ENCODE data around the gene ATXN2.
A peak's percentile ranks its signal among the peaks of the same experiment; 100 is the strongest.

ATXN2 gene

DNA sequence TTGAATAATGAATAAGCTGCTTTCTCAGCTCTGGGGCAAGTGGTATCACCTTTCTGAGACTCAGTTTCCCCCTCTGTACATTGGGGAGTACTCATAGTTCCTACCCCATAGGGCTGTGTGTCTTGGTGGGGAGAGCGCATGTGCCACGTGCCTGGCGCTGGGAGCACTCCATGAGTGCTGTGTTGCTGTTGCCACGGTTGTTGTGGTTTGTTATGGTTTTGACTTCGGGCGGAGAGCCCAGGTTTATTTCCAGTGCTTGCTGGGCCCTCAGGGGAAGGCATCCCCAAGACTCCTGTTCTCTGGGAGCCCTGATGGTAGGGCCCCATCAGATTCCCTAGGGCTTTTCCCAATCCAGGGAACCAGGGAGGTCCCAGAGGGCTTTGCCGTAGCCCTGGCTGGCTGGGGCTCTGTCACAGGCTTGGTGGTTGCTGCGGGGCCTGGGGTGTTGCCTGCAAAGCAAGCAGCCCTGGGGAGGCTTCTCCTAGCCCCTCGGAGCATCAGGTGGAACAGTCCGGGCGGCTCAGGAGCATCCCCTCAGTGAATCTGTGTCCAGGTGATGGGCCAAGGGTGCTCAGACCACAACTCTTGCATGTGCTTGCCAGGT lies 174.8 kb downstream of the ATXN2 start:
- no peak overlapping the region for H3K4me3 ChIP-seq (ENCODE audit: low read depth, low read length)
- TF ChIP-seq, protein P1, sequence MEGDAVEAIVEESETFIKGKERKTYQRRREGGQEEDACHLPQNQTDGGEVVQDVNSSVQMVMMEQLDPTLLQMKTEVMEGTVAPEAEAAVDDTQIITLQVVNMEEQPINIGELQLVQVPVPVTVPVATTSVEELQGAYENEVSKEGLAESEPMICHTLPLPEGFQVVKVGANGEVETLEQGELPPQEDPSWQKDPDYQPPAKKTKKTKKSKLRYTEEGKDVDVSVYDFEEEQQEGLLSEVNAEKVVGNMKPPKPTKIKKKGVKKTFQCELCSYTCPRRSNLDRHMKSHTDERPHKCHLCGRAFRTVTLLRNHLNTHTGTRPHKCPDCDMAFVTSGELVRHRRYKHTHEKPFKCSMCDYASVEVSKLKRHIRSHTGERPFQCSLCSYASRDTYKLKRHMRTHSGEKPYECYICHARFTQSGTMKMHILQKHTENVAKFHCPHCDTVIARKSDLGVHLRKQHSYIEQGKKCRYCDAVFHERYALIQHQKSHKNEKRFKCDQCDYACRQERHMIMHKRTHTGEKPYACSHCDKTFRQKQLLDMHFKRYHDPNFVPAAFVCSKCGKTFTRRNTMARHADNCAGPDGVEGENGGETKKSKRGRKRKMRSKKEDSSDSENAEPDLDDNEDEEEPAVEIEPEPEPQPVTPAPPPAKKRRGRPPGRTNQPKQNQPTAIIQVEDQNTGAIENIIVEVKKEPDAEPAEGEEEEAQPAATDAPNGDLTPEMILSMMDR (IDR thresholded peaks at IDR 0.05; ENCODE audit: low read depth, low read length, missing control alignments) = no peak
- in situ Hi-C loops (cut with HindIII; ENCODE audit: low sequenced_read_pairs) = no loop called here
- DNase-seq (ENCODE audit: low read depth) = peak; percentile 63

DNA sequence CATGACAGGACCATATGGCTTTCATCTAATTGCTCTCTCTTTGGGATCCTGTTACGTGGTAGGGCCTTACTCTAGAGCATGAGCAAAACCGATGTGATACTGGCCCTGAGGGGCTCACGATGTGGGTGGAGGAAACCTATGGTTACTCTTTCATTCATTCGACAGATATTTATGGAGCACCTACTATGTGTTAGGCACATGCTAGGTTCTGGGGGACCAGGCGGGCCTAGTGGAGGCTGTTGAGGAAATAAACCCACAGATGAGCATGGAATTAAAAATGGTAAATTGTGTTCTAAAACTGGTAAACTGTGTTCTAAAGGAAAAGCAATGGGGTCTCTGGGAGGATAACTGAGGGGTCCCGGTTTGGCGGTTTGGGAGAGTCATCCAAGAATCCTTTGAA lies 178.6 kb downstream of the ATXN2 start:
- no peak overlapping the region for H3K4me3 ChIP-seq (ENCODE audit: low read depth, low read length)
- in situ Hi-C loops (cut with HindIII; ENCODE audit: low sequenced_read_pairs) = no loop called here
- TF ChIP-seq, protein P1 (IDR thresholded peaks at IDR 0.05; ENCODE audit: low read depth, low read length, missing control alignments) = no peak
- DNase-seq (ENCODE audit: low read depth) = no peak

DNA sequence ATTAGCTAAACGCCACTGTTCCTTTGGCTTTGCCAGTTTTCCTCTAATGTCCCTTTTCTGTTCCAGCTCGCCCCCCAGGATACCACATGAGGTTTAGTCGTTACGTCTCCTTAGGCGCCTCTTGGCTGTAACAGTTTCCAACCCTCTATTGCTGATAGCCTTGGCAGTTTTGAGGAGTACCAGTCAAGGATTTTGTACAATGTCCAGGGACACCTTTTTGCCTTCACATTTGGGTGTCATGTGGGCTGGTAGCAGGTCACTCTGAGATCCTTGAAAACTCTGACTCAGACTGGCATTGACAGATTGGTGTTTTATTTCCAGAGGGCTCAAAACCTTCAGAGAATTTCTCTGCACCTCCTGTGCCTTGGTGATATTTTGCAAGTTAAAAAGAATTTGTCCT lies 179.3 kb downstream of the ATXN2 start:
- no peak overlapping the region for H3K4me3 ChIP-seq (ENCODE audit: low read depth, low read length)
- DNase-seq (ENCODE audit: low read depth) = no peak
- in situ Hi-C loops (cut with HindIII; ENCODE audit: low sequenced_read_pairs) = no loop called here
- TF ChIP-seq, protein P1 (IDR thresholded peaks at IDR 0.05; ENCODE audit: low read depth, low read length, missing control alignments) = no peak

DNA sequence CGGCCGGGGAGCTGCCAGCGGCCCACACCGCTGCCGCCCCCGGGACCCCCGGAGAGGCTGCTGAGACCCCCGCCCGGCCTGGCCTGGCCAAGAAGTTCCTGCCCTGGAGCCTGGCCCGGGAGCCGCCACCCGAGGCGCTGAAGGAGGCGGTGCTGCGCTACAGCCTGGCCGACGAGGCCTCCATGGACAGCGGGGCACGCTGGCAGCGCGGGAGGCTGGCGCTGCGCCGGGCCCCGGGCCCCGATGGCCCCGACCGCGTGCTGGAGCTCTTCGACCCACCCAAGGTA lies 180.6 kb downstream of the ATXN2 start:
- no peak for DNase-seq (ENCODE audit: low read depth)
- TF ChIP-seq, protein P1 (IDR thresholded peaks at IDR 0.05; ENCODE audit: low read depth, low read length, missing control alignments) = no peak
- in situ Hi-C loops (cut with HindIII; ENCODE audit: low sequenced_read_pairs) = no loop called here
- no peak overlapping the region for H3K4me3 ChIP-seq (ENCODE audit: low read depth, low read length)

DNA sequence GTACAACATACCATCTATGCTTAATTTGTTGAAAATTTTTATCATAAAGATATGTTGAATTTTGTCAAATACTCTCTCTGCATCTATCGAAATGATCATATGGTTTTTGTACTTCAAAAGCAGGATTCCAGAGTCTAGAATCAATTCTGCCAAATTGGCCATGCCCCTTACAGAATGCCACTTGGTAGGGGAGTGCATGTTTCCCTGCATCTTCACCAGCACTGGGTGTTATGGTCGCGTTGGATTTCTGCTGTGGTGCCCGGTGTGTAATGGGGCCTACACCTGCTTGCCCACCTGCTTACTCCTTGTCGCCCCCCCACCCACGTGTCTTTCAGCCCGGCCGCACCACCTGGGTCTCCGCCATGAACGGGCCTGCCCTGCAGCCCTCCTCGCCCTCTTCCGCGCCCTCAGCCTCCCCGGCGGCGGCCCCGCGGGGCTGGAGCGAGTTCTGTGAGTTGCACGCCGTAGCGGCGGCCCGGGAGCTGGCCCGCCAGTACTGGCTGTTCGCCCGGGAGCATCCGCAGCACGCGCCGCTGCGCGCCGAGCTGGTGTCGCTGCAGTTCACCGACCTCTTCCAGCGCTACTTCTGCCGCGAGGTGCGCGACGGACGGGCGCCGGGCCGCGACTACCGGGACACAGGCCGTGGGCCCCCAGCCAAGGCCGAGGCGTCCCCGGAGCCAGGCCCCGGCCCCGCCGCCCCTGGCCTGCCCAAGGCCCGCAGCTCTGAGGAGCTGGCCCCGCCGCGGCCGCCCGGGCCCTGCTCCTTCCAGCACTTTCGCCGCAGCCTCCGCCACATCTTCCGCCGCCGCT lies 181.1 kb downstream of the ATXN2 start:
- TF ChIP-seq, protein P1 (IDR thresholded peaks at IDR 0.05; ENCODE audit: low read depth, low read length, missing control alignments) = no peak
- in situ Hi-C loops (cut with HindIII; ENCODE audit: low sequenced_read_pairs) = no loop called here
- DNase-seq (ENCODE audit: low read depth) = no peak
- H3K4me3 ChIP-seq (ENCODE audit: low read depth, low read length) = no peak overlapping the region

DNA sequence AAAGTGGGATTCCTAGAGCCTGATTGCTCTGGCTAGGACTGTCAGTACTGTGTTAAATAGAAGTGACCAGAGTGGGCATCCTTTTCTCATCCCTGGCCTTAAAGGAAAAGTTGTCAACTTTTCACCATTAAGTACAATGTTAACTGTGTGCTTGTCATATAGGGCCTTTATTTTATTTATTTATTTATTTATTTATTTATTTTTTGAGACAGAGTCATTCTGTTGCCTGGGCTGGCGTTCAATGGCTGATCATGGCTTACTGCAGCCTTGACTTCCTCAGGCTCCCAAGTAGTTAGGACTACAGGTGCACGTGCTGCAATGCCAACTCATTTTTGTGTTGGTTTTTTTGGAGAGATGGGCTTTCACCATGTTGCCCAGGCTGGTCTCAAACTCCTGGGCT lies 181.8 kb downstream of the ATXN2 start:
- in situ Hi-C loops (cut with HindIII; ENCODE audit: low sequenced_read_pairs) = no loop called here

More for the DNA sequence above, 181.8 kb downstream of the ATXN2 start:
- no peak overlapping the region for H3K4me3 ChIP-seq (ENCODE audit: low read depth, low read length)
- no peak for DNase-seq (ENCODE audit: low read depth)
- TF ChIP-seq, protein P1 (IDR thresholded peaks at IDR 0.05; ENCODE audit: low read depth, low read length, missing control alignments) = no peak
